T-helper 9 cell (primary cell): ENCODE measurements around the gene TOR2A.
A peak's percentile ranks its signal among the peaks of the same experiment; 100 is the strongest.

Source experiments
- DNase-seq: peaks from one replicate; pipeline ENCODE4 v3.0.0-alpha.2; 2020

TOR2A gene

GRCh38 chr9:127717766-127718165 lies 17.3 kb downstream of the TOR2A start:
- no peak for DNase-seq

GRCh38 chr9:127716412-127716811 lies 18.7 kb downstream of the TOR2A start:
- DNase-seq: no peak

DNA sequence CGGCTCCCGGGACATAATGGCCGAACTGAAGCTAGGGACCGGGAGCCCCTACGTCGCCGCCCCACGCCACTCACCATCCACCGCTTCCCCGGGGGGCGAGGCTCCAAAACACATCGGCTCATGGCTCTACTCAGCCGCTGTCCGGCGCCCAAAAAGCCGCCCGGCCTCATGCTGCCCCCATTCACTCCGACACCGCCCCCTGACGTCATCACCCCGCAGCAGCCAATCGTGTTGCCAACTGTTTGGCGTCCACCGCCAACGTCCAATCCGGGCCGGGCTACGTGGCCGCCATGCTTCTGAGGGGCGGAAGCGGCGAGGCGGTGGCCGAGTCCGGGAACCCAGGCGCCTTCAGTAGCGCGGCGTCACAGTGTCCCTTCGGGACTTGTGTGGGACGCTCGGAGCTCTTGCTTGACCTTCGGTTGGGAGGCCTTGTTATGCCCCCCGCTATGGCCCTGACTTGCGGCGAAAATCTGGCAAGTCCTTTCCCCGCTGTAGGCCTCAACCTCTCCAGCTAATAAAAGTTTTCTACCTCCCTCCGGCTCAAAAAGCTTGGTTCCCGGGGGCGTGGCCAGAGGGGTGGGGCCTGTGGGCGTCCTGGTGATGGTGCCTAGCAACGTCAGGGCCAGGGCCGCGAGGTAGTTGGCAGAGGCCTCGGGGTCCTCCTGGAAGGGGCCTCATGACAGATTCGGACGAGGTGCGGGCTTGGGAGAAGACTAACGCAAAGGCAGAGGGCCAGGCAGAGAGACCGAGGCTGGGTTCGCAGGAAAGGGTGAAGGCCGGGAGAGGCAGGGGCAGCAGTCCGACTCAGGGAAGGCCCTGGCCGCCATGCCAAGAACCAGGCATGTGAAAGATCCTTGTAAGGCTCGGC lies 19.4 kb downstream of the TOR2A start, which contains the start of the genes PTRH1 and TTC16:
Gene PTRH1, minus strand, starts transcription at position 194 of the 868 bp plus-strand sequence. Its CDS starts 24 bp downstream, at position 170.
Gene TTC16, plus strand, starts transcription at position 610 of the 868 bp plus-strand sequence. Its CDS starts 67 bp downstream, at position 677.
- DNase-seq: peak; percentile 98

- no peak for DNase-seq
These were observed 20.1 kb downstream of the TOR2A start for GRCh38 chr9:127714951-127715469.

DNA sequence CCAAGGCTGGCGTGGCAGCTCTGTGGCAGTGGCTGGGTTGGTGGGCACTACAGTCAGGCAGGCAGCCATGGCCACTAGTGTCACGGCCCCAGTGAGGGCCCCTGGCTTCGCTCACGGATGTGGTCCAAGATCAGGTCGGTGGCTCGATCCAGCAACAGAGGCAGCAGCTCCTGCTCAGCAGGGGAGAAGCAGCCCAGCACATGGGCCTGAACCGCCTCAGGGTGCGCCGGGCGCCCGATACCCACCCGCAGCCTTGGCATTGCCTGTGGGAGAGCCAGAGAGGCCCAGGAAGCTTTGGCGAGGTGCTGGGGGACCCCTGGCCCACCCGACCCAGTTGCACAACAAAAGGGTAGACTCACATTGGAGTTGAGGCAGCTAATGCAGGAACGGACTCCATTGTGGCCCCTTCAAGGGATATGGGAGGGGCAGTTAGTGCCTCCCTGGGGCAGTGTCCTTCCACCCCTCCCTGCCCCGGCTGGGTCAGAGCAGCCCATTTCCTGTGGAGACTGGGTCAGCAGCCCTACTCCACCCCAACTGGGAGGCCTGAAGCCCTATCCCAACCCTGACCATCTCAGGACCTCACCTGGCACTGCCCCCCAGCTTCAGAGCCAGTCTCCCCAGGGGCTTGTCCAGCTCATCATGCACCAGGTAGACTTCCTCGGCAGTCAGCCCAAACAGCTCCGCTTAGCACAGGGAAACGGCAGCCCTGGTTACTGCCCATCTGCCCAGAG lies 20.9 kb downstream of the TOR2A start:
- no peak for DNase-seq

DNA sequence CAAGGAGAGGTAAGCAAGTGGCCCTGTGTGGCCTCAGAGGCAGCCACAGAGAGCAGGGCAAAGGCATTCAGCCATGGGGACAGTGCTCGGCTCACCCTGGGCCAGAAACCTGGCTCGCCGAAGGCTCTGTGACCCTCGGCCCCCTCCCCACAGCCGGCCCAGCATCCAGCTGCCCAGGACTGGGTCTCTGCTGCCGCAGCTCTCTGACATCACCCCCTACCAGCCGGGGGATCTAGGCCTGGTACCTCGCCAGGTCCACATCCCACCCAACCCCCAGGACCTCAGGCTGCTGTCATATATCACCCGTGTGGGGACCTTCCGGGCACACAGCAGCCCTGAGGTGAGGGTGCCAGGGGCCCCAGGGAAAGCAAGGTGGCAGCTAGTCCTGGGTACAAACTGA lies 22.2 kb downstream of the TOR2A start:
- no peak for DNase-seq

DNA sequence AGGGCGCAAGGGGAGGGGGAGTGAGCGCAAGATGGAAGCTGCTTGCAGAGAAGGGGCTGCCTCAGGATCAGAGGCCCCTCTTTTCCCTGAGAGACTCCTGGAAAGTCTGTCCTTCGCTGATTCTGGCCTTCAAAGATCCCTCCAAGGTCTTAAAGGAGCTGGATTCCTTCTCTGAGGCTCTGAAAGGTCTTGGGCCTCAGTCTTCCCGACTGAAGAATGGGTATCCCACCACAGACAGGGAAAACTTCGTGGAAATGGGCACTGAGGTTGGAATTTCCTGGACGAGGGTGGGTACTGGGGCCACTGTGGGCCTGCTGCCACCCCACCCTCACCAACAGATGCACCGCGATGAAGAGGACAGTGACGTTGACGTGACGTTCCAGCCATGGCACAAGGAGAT lies 22.7 kb downstream of the TOR2A start:
- no peak for DNase-seq

GRCh38 chr9:127711831-127712274 lies 23.2 kb downstream of the TOR2A start:
- no peak for DNase-seq

- no peak for DNase-seq
These were observed 23.8 kb downstream of the TOR2A start for GRCh38 chr9:127711226-127711701.

GRCh38 chr9:127710204-127710783 lies 24.8 kb downstream of the TOR2A start:
- no peak for DNase-seq

- DNase-seq: no peak
These were observed 26.0 kb downstream of the TOR2A start for GRCh38 chr9:127708952-127709587.

DNA sequence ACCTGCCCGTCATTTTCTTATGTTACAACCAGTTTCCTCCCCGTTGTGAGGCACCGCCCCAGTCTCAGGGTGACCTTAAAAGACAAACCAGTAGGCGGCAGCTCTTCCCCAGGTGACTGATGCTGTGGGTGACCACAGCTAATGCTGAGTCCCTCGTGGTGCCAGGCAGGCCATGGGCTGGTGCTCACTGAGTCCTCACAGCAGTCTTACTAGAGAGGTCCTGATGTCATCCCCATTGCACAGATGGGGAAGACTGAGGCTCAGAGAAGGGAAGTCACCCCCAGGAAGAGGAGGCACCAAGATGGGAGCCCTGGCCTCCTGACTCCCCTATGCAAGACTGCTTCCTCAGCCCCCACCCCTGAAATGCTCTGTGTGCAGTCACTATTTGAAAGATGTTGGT lies 27.3 kb downstream of the TOR2A start:
- peak; percentile 27 for DNase-seq

DNA sequence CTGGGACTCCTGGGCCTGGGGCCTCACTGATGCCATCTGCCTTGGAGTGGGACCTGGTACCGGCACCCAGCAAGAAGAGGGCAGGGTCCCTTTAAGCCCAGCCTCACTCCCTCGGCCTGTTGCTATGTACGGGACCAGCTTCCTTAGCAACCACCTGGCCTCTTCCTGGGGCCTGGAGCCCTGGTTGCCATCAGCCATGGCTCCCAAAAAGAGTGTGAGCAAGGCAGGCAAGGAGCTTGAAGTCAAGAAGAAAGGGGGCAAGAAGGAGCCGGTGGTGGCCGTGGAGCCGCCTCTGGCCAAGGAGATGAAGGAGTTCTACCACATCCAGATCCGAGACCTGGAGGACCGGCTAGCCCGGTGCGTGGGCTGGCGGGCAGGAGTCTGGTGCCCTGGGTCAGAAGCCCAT lies 28.3 kb downstream of the TOR2A start, which contains the start of gene CFAP157:
Gene CFAP157, plus strand, starts transcription at position 153 of the 406 bp plus-strand sequence. Its CDS starts 44 bp downstream, at position 197.
- DNase-seq: no peak

DNA sequence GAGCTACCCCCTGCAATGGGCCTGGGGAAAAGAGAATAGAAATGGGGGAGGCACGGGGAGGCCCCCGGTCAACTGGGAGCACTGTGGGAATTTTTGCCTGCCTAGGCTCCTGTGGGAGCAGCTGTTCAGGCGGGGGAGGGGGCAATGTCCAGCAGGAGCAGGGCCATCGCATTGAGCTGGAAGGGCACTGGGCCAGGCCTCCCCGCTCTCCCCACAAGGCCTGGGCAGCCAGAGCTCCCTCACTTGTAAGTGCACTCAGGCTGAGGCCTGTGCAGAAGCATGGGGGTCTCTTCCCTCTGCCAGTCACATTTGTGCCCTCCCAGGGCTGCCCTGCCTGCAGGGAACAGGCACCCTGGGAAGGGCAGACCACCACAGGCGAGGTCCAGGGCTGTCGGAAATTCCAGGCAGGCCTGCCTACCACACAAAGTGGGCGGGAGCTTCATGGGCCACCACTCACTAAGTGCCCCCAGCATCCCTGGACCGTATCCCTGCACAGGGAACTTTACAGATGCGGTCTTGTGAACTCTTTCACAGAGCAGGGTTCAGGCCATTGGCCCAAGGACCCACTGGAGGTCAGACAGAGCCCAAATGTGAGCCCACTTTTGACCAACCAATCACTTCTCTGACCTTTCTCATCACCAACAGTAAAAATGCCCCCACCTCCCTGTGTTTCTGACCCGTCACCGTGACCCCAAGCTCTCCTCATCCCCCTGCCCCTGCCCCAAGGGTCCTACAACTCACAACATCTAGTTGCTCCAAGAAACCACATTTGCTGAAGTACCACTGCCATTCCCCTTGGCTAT lies 29.3 kb downstream of the TOR2A start:
- no peak for DNase-seq

DNA sequence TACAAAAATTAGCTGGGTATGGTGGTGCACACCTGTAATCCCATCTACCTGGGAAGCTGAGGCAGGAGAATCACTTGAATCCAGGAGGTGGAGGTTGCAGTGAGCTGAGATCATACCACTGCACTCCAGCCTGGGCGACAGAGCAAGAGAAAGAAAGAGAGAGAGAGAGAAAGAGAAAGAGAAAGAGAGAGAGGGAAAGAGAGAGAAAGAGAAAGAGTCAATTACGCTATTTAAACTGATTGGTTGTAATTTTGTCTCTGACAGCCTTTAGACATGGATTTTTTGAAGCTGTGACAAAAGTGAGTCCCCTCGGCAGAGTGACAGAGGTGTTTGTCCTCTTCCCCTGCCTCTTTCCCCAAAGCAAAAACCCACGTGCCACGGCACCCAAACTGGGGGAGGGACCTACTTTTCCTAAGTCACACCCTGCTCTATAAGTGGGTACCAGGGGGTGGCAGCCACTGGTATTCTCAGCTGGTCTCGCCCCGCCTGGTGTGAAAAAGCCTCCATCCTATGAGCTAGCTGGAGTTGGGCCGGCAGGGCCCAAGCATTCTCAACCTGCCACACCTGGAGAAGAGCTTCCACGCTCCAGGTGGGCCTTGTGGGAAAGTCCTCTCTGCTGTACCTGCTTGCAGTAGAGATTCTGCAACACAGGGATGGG lies 31.7 kb downstream of the TOR2A start:
- no peak for DNase-seq

- no peak for DNase-seq
These were observed 34.4 kb downstream of the TOR2A start for GRCh38 chr9:127700594-127701255.

- DNase-seq: no peak
These were observed 35.0 kb downstream of the TOR2A start for GRCh38 chr9:127700140-127700539.

- DNase-seq: peak; percentile 69
These were observed 36.0 kb downstream of the TOR2A start for GRCh38 chr9:127698985-127699670.

GRCh38 chr9:127698386-127698785 lies 36.7 kb downstream of the TOR2A start:
- no peak for DNase-seq

DNA sequence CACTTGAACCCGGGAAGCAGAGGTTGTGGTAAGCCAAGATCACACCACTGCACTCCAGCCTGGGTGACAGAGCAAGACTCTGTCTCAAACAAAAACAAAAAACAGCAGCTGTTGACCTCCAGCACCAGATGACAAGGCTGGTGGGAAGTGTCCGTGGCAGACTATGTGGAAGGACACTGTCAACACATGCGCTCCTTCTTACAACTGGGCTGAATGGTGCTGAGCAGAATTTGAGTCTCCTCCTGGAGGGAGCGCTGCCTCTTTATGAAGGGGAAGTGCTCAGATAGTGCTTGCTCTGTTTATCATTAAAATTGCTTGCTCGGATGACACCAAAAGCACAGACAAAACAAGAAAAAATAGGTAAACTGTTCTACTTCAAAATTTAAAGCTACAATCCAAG lies 37.5 kb downstream of the TOR2A start:
- no peak for DNase-seq
